CD4-positive, CD25-positive, alpha-beta regulatory T cell (primary cell): ENCODE results near the gene GLCE. TPM values are rescaled to one million over a fixed set of nuclear protein-coding genes. Genes with fewer than 3 reads are reported as not detected.

Experiments
- ATAC-seq, 2 donors: fragments of 150-1000 bp; cut with Tn5 transposase; one replicate each; pipeline ENCODE4 v1.10.0; 2021; ENCODE audit warnings: low read depth in 2 of 2, moderate number of reproducible peaks in 2 of 2, moderate library complexity in 1 of 2
- DNase-seq, 3 donors: peaks; one replicate each; pipeline versions ENCODE4 v3.0.0 to v3.0.0-alpha.2; 2012 to 2022; ENCODE audit warnings: mixed read lengths in 1 of 3
- H3K27ac ChIP-seq: one replicate; pipeline ENCODE4 v1.7.0; 2013; ENCODE audit warnings: mild to moderate bottlenecking, low read length; ENCODE audit not compliant: insufficient read depth, poor library complexity, severe bottlenecking
- H3K27me3 ChIP-seq: one replicate; pipeline ENCODE4 v1.7.0; 2013; ENCODE audit warnings: low read length; ENCODE audit not compliant: control insufficient read depth, insufficient read depth
- H3K36me3 ChIP-seq: one replicate; pipeline ENCODE4 v1.7.0; 2013; ENCODE audit warnings: mild to moderate bottlenecking, low read length, moderate library complexity; ENCODE audit not compliant: control insufficient read depth, insufficient read depth
- H3K4me1 ChIP-seq: 2 replicates; pipeline ENCODE4 v1.7.0; 2013; ENCODE audit warnings: mild to moderate bottlenecking, low read length; ENCODE audit not compliant: insufficient read depth, control insufficient read depth, poor library complexity, severe bottlenecking
- H3K4me3 ChIP-seq: one replicate; pipeline ENCODE4 v1.7.0; 2013; ENCODE audit warnings: low read depth, mild to moderate bottlenecking, low read length, moderate library complexity
- H3K9me3 ChIP-seq, 2 experiments: 1 replicate in 1 of 2; 2 replicates in 1 of 2; pipeline ENCODE4 v1.7.0; 2013; ENCODE audit warnings: low read length in 2 of 2, mild to moderate bottlenecking in 1 of 2, moderate library complexity in 1 of 2; ENCODE audit not compliant: control insufficient read depth in 2 of 2
- H3K27ac Mint-ChIP-seq, 3 donors: one replicate each; pipeline ENCODE4 v1.8.0; 2020 to 2022; ENCODE audit warnings: mild to moderate bottlenecking in 3 of 3, mixed read lengths in 3 of 3, moderate library complexity in 2 of 3
- H3K27me3 Mint-ChIP-seq: one replicate; pipeline ENCODE4 v1.8.0; 2022; ENCODE audit warnings: mild to moderate bottlenecking, mixed read lengths
- H3K36me3 Mint-ChIP-seq: one replicate; pipeline ENCODE4 v1.8.0; 2020; ENCODE audit warnings: mixed read lengths
- H3K4me1 Mint-ChIP-seq, 4 donors: one replicate each; pipeline ENCODE4 v1.8.0; 2020 to 2022; ENCODE audit warnings: mixed read lengths in 4 of 4, mild to moderate bottlenecking in 1 of 4
- H3K4me3 Mint-ChIP-seq, 4 donors: one replicate each; pipeline ENCODE4 v1.8.0; 2020 to 2022; ENCODE audit warnings: mild to moderate bottlenecking in 4 of 4, mixed read lengths in 4 of 4, moderate library complexity in 3 of 4
- H3K9me3 Mint-ChIP-seq, 7 donors: one replicate each; pipeline ENCODE4 v1.8.0; 2020 to 2022; ENCODE audit warnings: mixed read lengths in 7 of 7, mild to moderate bottlenecking in 3 of 7, moderate library complexity in 2 of 7
- polyA plus RNA-seq, 4 donors: library from polyadenylated mRNA; unstranded; fragments of 300-500 nt; fragmentation: Illumina TruSeq; gene quantifications; one replicate each; pipeline ENCODE4 v1.2.3, GENCODE V29; 2021
- total RNA-seq: library from RNA; stranded (reverse); gene quantifications from one replicate; pipeline ENCODE4 v1.2.3, GENCODE V29; 2022

GLCE gene
- total and polyA plus RNA-seq, 5 donors from 2014 or later: 12.7 to 23.4 (median 17.3) TPM

DNA sequence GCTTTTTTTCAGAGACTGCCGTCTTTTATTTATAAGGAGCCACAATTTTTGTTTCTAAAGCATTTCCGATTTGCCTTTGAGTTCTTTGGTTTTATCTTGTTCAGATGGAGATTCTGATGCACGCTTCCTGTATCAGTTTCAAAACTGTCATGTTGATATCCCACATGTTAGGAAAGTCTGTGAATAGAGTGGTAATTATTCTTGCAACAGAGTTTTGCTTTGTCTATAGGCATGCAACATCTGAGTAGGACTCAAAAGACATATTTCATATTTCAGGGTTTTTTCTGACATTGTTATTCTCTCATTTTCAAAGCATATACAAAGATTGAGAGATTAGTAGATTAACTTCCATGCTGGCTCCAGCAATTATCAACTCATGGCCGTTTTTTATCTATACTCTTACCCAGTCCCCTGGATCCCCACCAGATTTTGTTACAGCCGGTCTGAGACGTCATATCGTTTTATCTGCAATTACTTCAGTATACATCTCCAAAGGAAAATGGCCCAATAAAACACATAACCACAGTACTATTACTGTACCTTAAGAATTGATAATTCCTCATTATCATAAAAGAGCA, 160.6 kb downstream of the GLCE start:
- no peak overlapping the region for H3K27ac ChIP-seq
- ATAC-seq: no peak
- Mint-ChIP-seq H3K9me3 (peaks cover 0 to 1% (median 0%) of the 10 kb centered on the region in 7 donors), H3K36me3 (no peaks in the 10 kb centered on the region), H3K27ac (no peak overlapping the region), H3K4me3 (no peak overlapping the region), H3K4me1 (no peaks in the 10 kb centered on the region), H3K27me3 (peaks cover 9% of the 10 kb centered on the region)
- H3K36me3 ChIP-seq: no peaks in the 10 kb centered on the region
- DNase-seq: no peak
- H3K9me3 ChIP-seq: no peaks in the 10 kb centered on the region
- no peaks in the 10 kb centered on the region for H3K27me3 ChIP-seq
- H3K4me3 ChIP-seq: no peak overlapping the region
- H3K4me1 ChIP-seq: no peaks in the 10 kb centered on the region

Other genes with a start within 250 kb of the GLCE start
- gene SPESP1, start 230.1 kb upstream of the GLCE start, total RNA-seq: not detected
- 1 to 10 TPM in 2 of 4 donors, under 1 TPM in 2; 0.33 to 3.8 (median 0.97) TPM for gene SPESP1, start 230.1 kb upstream of the GLCE start, polyA plus RNA-seq
- gene NOX5, start 145.9 kb upstream of the GLCE start, total RNA-seq: not detected
- not detected for gene NOX5, start 145.9 kb upstream of the GLCE start, polyA plus RNA-seq
- gene PAQR5, start 138.3 kb downstream of the GLCE start, total RNA-seq: not detected
- gene PAQR5, start 138.3 kb downstream of the GLCE start, polyA plus RNA-seq: not detected